ENCODE results near the gene FIG4.
"Not testable (repeated sequence)": the region's sequence is repeated elsewhere in the genome, so short reads cannot be mapped to it uniquely, and the experiment has no call there.

The FIG4 gene

DNA sequence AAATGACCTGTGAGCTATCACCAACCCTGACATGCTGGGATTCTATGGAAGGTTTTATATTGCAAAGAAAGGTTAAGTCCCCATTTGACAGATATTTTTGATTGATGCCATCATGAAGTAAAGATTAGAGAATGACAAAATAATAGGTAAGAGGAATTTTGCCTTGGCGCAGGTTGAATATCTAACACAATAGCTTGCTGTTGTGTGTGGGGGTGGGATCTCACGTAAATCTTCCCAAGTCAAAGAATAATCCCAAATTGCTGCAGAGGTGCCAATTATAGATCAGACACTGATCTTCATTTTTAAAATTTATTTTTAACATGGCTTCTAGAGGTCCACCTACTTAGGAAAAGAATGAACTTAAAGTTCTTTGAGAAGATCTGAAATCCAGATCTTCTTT lies 135.5 kb downstream of the FIG4 start:
- no peak for TF ChIP-seq EZH2phosphoT487 (conservative IDR thresholded peaks at IDR 0.05; ENCODE audit: low read length)
- TF ChIP-seq, protein P1, sequence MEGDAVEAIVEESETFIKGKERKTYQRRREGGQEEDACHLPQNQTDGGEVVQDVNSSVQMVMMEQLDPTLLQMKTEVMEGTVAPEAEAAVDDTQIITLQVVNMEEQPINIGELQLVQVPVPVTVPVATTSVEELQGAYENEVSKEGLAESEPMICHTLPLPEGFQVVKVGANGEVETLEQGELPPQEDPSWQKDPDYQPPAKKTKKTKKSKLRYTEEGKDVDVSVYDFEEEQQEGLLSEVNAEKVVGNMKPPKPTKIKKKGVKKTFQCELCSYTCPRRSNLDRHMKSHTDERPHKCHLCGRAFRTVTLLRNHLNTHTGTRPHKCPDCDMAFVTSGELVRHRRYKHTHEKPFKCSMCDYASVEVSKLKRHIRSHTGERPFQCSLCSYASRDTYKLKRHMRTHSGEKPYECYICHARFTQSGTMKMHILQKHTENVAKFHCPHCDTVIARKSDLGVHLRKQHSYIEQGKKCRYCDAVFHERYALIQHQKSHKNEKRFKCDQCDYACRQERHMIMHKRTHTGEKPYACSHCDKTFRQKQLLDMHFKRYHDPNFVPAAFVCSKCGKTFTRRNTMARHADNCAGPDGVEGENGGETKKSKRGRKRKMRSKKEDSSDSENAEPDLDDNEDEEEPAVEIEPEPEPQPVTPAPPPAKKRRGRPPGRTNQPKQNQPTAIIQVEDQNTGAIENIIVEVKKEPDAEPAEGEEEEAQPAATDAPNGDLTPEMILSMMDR (IDR thresholded peaks at IDR 0.05; ENCODE audit: insufficient read depth, low read length, poor library complexity, severe bottlenecking) = no peak
- Histone ChIP-seq H3K36me3 (ENCODE audit: low read length) (no peaks in the 10 kb centered on the region), H3K9me2 (replicated peaks; ENCODE audit: insufficient read depth, low read length) (no peaks in the 10 kb centered on the region)

DNA sequence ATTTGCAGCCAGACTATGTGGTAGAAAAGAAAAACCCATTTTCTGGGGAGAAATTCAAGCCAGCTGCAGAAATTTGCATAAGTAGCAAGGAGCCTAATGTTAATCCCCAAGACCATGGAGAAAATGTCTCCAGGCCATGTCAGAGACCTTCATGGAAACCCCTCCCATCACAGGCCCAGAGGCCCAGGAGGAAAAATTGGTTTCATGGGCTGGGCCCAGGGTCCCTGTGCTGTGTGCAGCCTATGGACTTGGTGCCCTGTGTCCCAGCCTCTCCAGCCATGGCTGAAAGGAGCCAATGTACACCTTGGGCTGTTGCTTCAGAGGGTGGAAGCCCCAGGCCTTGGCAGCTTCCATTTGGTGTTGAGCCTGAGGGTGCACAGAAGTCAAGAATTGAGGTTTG lies 140.3 kb downstream of the FIG4 start:
- not testable (repeated sequence) for H4K20me1 ChIP-seq (ENCODE audit: low read depth, low read length); H3K4me2 ChIP-seq (ENCODE audit: low read depth, low read length, poor library complexity, severe bottlenecking); H3K79me2 ChIP-seq (ENCODE audit: insufficient read depth, low read length); H3K9me3 ChIP-seq (ENCODE audit: insufficient read depth, low read length); H2AFZ ChIP-seq (ENCODE audit: low read depth, low read length, severe bottlenecking); H3K27me3 ChIP-seq (ENCODE audit: low read length); H3K9ac ChIP-seq (ENCODE audit: low read length); H3F3A ChIP-seq (ENCODE audit: insufficient read depth); H3K36me3 ChIP-seq (ENCODE audit: low read length); H3K4me3 ChIP-seq (ENCODE audit: insufficient read depth, low read length, poor library complexity, severe bottlenecking); H3K9me2 ChIP-seq (replicated peaks; ENCODE audit: insufficient read depth, low read length); H3K27ac ChIP-seq (ENCODE audit: low read depth, low read length)

More for the DNA sequence above, 135.5 kb downstream of the FIG4 start:
- no peaks in the 10 kb centered on the region for H3K27me3 ChIP-seq (ENCODE audit: low read length)
- H3K4me2 ChIP-seq (ENCODE audit: low read depth, low read length, poor library complexity, severe bottlenecking) = no peak overlapping the region
- no peaks in the 10 kb centered on the region for H3F3A ChIP-seq (ENCODE audit: insufficient read depth)
- no peaks in the 10 kb centered on the region for H3K9me3 ChIP-seq (ENCODE audit: insufficient read depth, low read length)
- no peak overlapping the region for H3K27ac ChIP-seq (ENCODE audit: low read depth, low read length)
- no peak overlapping the region for H3K9ac ChIP-seq (ENCODE audit: low read length)
- H3K79me2 ChIP-seq (ENCODE audit: insufficient read depth, low read length) = no peaks in the 10 kb centered on the region
- H2AFZ ChIP-seq (ENCODE audit: low read depth, low read length, severe bottlenecking) = no peak overlapping the region
- H4K20me1 ChIP-seq (ENCODE audit: low read depth, low read length) = no peaks in the 10 kb centered on the region
- no peak overlapping the region for H3K4me3 ChIP-seq (ENCODE audit: insufficient read depth, low read length, poor library complexity, severe bottlenecking)

DNA sequence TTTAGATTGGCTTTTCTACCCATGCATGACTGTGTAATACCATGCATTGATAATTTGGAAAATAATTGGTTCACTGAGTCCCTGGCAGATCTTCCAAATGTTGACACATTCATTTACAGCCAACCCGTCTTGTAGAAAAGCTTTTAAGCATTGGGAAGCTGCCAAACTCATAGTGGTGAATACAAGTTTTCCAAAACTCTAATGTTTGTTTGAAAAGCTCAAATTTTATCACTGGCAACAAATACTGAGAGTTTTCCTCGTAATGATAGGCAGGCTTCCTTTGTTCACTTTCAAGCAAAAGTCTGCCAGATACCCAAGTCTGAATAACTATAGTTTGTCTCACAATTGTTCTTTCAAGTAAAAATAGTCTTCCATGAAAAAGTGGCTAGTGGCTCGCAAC lies 143.0 kb downstream of the FIG4 start:
- no peaks in the 10 kb centered on the region for H3F3A ChIP-seq (ENCODE audit: insufficient read depth)
- no peaks in the 10 kb centered on the region for H3K9me3 ChIP-seq (ENCODE audit: insufficient read depth, low read length)
- H3K4me2 ChIP-seq (ENCODE audit: low read depth, low read length, poor library complexity, severe bottlenecking) = no peak overlapping the region
- H4K20me1 ChIP-seq (ENCODE audit: low read depth, low read length) = no peaks in the 10 kb centered on the region
- H2AFZ ChIP-seq (ENCODE audit: low read depth, low read length, severe bottlenecking) = no peak overlapping the region
- no peaks in the 10 kb centered on the region for H3K79me2 ChIP-seq (ENCODE audit: insufficient read depth, low read length)
- H3K9me2 ChIP-seq (replicated peaks; ENCODE audit: insufficient read depth, low read length) = no peaks in the 10 kb centered on the region
- no peaks in the 10 kb centered on the region for H3K36me3 ChIP-seq (ENCODE audit: low read length)
- H3K27ac ChIP-seq (ENCODE audit: low read depth, low read length) = no peak overlapping the region
- no peak overlapping the region for H3K9ac ChIP-seq (ENCODE audit: low read length)
- TF ChIP-seq, protein P1 (IDR thresholded peaks at IDR 0.05; ENCODE audit: insufficient read depth, low read length, poor library complexity, severe bottlenecking) = no peak
- TF ChIP-seq EZH2phosphoT487 (conservative IDR thresholded peaks at IDR 0.05; ENCODE audit: low read length) = no peak
- H3K27me3 ChIP-seq (ENCODE audit: low read length) = no peaks in the 10 kb centered on the region
- no peak overlapping the region for H3K4me3 ChIP-seq (ENCODE audit: insufficient read depth, low read length, poor library complexity, severe bottlenecking)

DNA sequence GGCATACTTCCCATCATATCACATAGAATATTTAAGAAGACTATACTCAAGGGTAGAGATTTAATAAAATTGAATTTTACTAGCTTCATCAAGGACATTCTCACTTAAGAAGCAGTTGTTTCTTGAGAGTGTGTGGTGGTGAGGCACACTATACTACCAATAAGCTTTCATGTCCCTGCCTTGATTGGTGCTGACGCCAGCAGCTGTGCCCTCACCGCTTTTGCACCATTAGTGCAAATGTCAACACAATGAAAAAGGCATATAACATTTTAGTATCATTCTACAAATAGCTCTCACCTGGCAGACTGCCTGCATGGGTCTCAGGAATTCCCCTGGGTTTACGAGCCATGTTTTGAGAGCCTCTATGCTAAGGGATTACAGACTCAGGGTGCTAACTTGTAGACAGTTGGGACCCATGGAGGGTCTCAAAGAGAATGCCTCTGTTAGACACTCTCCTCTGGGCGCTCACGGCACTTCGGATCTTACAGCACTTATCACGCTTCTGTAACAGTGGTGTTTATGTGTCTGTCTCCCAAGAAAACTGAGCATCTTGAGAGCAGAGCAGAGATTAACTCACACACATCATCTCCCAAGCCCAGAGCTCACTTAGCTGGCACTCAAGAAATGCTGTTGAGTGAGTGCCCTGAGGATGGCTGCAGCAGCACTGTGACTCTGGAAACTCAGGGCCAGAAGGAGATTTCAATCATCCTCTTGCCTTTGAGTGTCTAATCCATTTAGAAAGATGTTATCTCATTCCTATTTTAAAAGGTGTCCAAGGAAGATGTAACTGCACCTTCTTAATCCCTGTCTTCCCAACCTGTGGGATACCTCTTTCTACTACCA lies 143.7 kb downstream of the FIG4 start:
- H2AFZ ChIP-seq (ENCODE audit: low read depth, low read length, severe bottlenecking) = no peak overlapping the region
- no peaks in the 10 kb centered on the region for H3K9me3 ChIP-seq (ENCODE audit: insufficient read depth, low read length)

More for the DNA sequence above, 143.7 kb downstream of the FIG4 start:
- H3K79me2 ChIP-seq (ENCODE audit: insufficient read depth, low read length) = no peaks in the 10 kb centered on the region
- no peaks in the 10 kb centered on the region for H3K9me2 ChIP-seq (replicated peaks; ENCODE audit: insufficient read depth, low read length)
- no peaks in the 10 kb centered on the region for H3K27me3 ChIP-seq (ENCODE audit: low read length)
- no peak overlapping the region for H3K4me2 ChIP-seq (ENCODE audit: low read depth, low read length, poor library complexity, severe bottlenecking)
- TF ChIP-seq, protein P1 (IDR thresholded peaks at IDR 0.05; ENCODE audit: insufficient read depth, low read length, poor library complexity, severe bottlenecking) = no peak
- no peak for TF ChIP-seq EZH2phosphoT487 (conservative IDR thresholded peaks at IDR 0.05; ENCODE audit: low read length)
- no peak overlapping the region for H3K27ac ChIP-seq (ENCODE audit: low read depth, low read length)
- no peaks in the 10 kb centered on the region for H3K36me3 ChIP-seq (ENCODE audit: low read length)
- H3F3A ChIP-seq (ENCODE audit: insufficient read depth) = no peaks in the 10 kb centered on the region
- no peak overlapping the region for H3K4me3 ChIP-seq (ENCODE audit: insufficient read depth, low read length, poor library complexity, severe bottlenecking)
- no peak overlapping the region for H3K9ac ChIP-seq (ENCODE audit: low read length)
- H4K20me1 ChIP-seq (ENCODE audit: low read depth, low read length) = no peaks in the 10 kb centered on the region

Measured in SU-DHL-6 (cell line).